T47D (cell line): ENCODE measurements around the gene JAM3.

Source experiments
- DNase-seq, 2 experiments: peaks; one replicate each; pipeline versions ENCODE4 v3.0.0 to v3.0.0-alpha.2; 2011 to 2012; ENCODE audit warnings: low read depth in 1 of 2, low spot score in 1 of 2
- JUND ChIP-seq: IDR thresholded peaks from 2 replicates; pipeline ENCODE4 v1.6.1; 2012; ENCODE audit warnings: low read depth
- in situ Hi-C: cut with HindIII; loops from 2 replicates; pipeline ENCODE4 v1.10.0; 2016; ENCODE audit warnings: low sequenced_read_pairs, low pct_unique_long_range_greater_than_20kb

Gene JAM3

DNA sequence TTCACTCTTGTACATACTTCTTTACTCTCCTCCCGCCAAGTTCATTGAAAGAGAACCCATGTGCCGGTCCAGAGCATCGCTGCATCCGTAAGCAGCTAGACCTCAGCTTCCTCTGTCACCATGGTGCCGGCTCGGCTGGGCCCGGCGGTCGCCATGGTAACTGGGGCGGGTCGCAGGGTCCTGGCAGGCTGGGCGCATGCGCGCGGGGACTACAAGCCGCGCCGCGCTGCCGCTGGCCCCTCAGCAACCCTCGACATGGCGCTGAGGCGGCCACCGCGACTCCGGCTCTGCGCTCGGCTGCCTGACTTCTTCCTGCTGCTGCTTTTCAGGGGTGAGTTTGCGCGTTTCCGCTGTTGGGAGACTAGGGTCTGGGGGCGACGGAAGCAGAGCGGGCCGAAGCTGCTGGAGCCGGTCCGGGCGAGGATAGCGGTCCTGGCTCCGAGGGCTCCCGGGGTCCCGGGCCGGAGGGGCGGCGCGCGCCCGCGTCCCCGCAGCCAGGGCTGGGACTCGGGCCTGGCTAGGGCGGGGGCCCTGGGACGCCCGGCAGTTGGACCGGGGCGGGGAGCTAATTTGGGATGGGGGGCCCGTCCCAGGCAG is at the start of gene JAM3:
Gene JAM3, plus strand, starts transcription at position 244 of the 597 bp plus-strand sequence. Its CDS starts 12 bp downstream, at position 256.
- in situ Hi-C loops: no loop called here
- no peak for TF ChIP-seq JUND
- no peak for DNase-seq

DNA sequence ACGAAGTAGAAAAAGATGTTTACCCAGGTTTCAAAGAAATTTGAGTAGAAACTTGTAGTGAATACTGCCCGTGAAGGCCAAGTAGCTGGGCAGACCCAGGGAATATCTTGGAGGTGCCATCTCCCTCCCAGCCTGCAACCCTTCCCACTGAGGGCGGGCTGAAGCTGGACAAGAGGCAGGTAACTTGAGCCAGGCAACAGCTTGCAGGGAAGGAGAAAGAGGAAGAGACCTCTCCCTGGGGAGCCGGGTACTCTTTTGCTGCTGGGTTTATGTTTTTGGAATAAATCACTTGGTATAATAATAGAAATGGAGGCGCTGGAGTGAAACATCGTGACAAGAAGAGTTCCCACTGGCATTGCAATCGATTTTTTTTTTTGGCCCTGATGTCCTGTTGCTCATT is 49.4 kb upstream of the JAM3 start:
- DNase-seq: no peak
- in situ Hi-C loops: no loop called here
- no peak for TF ChIP-seq JUND

DNA sequence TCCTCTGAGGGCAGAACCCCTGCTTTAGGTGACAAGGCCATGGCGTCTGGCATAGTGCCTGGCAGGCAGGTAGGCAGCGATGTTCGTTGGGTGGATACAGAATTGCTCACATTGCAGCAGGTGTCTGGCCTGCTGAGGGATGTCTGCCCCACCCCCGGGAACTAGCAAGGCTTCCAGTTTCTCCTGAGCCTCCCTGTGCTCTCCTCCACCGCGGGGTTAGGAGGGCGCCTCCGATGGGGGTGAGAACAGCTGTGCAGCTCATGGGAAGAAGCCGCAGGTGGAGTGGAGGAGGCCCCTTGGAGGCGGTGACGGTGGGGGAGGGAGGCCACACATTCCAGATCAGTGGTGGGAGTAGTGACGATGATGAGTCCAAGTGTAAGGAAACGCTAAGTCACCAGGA is 48.3 kb upstream of the JAM3 start:
- DNase-seq: no peak
- no peak for TF ChIP-seq JUND
- in situ Hi-C loops: no loop called here

DNA sequence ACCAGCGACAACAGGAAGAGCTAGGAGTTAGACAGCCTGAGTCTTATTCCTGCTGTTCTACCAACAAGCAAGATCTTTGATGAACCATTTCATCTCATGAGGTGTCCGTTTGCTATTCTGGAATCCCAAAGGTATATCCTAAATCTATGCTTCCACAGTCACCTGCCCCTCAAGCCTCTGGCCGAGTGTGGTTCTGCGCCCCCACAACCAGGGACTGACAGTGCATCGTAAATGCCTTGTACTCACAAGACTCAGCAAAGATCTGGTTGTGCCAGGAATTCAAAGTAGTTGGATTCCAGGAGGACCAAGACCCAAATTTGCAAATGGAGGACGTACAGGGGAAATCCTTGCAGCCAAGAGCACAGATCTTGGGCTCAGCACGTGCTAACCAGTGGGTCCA is 47.5 kb upstream of the JAM3 start:
- TF ChIP-seq JUND: no peak
- no peak for DNase-seq
- in situ Hi-C loops: no loop called here

GRCh38 chr11:134022748-134023147 is 46.1 kb upstream of the JAM3 start:
- DNase-seq: no peak
- in situ Hi-C loops: no loop called here
- no peak for TF ChIP-seq JUND

- no peak for TF ChIP-seq JUND
- DNase-seq: no peak
- in situ Hi-C loops: no loop called here
Observed at GRCh38 chr11:134024420-134025081, 44.3 kb upstream of the JAM3 start.

DNA sequence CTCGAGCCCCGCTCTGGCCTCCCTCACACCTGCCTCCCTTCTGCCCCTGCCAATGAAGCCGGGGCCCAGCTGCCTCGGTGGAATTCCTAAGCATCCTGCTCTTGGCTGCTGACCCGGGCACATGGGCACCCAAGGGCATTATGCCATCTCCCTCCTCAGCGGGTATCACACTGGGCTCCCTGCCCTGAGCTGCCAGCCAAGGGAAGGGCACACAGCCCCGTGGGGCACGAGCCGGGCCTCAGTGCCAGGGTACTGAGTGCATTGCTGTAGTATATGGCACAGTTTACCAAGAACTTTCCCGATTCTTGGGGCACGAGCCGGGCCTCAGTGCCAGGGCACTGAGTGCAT is 43.8 kb upstream of the JAM3 start:
- no peak for TF ChIP-seq JUND
- in situ Hi-C loops: no loop called here
- no peak for DNase-seq

DNA sequence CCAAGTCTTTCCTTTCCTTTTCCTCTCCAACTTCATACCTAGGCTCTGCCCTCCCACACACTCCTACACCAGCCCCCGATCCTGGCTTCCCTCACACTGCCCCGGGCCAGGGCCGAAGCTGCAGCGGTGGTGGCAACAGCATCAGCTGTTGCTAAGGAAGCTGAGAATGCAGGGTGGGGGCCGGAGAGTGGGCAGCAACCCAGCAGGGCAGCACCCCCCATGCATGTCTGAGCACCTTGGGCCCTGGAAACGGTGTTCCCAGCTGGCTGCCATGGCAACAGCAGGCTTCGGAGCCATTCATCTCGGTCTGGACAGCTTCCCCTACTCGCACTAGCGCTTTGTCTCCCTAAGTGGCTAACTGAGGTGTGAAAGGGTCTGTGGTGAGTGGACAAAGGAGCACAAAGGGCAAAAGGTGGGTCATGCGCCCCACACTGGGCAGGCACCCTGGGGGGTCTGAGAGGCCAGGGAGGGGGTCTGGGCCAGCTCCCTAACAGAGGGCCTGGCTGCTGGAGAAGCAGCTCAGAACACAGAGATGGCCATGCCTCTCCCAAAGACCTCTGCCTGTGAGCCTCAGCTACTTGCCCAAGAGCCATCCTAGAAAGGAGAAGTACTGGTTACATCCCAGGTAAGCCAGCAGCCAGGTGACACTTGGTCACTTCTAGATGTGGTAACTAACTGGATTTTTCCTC is 42.1 kb upstream of the JAM3 start:
- in situ Hi-C loops: no loop called here
- DNase-seq: no peak
- TF ChIP-seq JUND: no peak

GRCh38 chr11:134027671-134028070 is 41.2 kb upstream of the JAM3 start:
- in situ Hi-C loops: no loop called here
- no peak for DNase-seq
- TF ChIP-seq JUND: no peak

DNA sequence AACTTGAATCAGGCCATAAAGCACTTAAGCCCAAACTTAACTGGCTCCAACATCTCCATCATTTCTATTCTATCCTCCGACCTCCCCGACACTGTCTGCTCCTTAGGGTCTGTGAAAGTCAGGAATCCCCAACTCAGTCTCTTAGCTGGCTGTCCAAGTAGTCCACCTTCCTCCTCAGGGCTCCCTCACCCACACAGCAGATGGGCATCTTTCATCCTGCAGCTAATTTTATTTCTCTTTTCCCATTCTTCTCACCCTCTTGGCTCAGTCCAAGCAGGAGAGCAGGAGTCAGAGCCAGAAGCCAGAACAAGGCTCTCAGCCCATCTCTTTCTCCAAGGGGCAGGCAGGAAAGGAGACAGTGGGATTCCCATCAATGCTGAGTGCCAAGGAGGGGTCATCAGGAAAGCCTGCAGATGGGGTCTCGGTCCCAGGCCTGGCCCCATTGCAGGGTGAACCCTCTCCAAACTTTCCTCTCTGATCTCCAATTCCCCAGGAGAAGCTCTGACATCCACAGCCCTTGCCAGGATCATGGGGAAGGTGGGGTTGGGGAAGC is 40.4 kb upstream of the JAM3 start:
- no peak for DNase-seq
- TF ChIP-seq JUND: no peak
- in situ Hi-C loops: no loop called here

DNA sequence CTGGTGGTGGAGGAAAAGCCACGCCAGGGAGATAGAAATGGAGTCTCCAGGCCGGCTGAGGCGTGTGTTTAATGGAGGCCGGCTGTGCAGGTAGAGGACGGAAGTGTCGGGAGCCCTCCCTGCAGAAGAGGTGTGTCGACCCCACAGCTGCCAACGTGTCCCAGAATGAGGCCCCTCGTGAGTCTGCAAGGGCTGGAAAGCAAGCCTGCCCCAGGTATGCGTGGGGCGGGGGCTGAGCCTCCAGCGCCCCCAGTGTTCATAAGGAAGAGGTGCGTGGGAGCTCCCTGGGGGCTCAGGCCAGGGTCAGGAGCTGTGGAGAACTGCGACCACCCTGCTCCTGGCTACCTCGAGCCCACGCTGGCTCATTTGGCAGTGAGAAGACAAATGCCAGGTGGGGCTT is 38.0 kb upstream of the JAM3 start:
- in situ Hi-C loops: no loop called here
- no peak for TF ChIP-seq JUND
- DNase-seq: no peak

GRCh38 chr11:134032043-134032442 is 36.8 kb upstream of the JAM3 start:
- TF ChIP-seq JUND: no peak
- no peak for DNase-seq
- in situ Hi-C loops: no loop called here

- no peak for TF ChIP-seq JUND
- in situ Hi-C loops: no loop called here
- DNase-seq: no peak
Observed at GRCh38 chr11:134032501-134033091, 36.3 kb upstream of the JAM3 start.
